Measurements from ENCODE around the gene NAA38.

NAA38 gene

DNA sequence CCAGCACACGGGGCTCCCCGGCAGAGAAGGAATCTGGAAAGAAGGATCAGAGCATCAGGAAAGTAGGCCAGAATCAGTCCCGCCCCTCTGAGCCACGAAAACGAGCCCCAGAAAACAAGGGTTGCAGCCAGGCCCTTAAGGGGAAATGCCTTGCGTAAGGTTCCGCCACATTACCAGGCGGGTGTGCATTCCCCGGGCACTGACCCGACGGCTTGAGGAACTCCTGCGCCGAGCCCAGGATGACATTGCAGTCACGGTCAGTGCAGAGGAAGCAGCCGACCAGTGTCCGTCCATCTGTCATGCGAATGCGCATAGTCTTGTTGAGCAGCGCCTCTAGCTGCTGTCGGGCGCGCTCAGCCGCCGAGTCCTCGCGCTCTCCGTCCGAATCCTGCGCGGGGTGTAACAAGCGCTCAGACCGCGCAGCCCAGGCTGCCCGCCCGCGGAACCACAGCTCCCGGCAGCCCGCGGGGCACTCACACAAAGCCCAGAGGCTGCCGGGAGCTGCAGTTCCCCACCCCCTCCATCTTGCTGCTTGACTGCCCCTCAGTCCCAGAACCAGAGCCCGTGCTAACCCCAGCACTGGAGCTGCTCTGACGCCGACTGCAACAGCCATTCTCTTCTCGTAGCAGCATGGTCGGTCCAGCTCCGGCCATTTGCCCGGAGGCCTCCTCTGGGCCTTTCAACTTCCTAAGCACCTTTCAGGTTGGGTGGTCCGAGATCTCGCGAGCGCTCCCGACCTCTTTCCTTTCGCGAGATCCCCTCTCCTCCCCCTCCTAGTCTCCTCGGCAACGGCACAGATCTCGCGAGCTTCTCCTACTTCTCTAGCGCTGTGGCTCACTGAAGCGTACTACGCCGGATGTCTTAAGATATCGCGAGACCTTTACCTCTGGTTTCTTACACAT, at the start of gene NAA38:
Gene NAA38 (minus strand): TSS at position 749 of the 902 bp plus-strand sequence. CDS start 96 bp downstream, at position 653.
- DNase-seq, result peak; percentile 92

GRCh38 chr17:7903154-7904103, 46.1 kb upstream of the NAA38 start:
- no peak for DNase-seq

DNA sequence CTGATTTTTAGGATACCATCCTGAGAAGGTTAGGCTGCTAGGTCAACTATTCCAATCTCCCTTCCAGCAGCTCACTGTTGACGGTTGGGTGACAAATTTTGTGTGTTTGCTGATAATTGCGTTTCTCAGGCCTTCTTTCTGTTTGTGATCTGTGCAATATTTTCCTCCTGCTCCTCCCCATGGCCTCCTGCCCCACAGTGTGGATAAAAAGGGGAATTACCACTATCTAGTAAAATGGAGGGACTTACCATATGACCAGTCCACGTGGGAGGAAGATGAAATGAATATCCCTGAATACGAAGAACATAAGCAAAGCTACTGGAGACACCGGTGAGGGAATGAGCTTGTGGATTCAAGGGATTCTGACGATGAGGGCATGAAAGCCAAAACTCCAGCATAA, 40.4 kb upstream of the NAA38 start:
- no peak for DNase-seq

DNA sequence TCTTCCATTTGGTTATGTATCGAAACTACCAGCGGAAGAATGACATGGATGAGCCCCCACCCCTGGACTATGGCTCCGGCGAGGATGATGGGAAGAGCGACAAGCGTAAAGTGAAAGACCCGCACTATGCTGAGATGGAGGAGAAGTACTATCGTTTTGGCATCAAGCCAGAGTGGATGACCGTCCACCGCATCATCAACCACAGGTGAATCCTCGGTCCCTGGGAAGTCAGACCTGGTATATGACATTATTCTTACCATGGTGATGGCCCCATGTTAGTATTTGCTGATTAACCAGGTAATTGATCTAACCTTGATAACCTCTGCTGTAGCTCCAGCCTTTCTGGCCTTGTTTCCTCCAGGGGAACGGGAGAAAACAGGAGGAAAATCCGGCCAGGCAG, 39.7 kb upstream of the NAA38 start:
- no peak for DNase-seq

DNA sequence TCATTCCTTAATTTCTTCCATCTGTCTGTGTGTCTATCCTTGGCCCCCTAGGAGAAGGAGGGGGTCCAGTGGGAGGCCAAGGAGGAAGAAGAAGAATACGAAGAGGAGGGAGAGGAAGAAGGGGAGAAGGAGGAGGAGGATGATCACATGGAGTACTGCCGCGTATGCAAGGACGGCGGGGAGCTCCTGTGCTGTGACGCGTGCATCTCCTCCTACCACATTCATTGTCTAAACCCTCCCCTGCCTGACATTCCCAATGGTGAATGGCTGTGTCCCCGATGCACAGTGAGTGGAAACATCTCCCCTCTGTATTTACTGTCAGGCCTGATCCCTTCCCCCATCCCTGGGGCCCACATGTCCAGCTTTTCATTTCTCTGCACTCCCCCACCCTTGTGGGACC, 37.5 kb upstream of the NAA38 start:
- no peak for DNase-seq

DNA sequence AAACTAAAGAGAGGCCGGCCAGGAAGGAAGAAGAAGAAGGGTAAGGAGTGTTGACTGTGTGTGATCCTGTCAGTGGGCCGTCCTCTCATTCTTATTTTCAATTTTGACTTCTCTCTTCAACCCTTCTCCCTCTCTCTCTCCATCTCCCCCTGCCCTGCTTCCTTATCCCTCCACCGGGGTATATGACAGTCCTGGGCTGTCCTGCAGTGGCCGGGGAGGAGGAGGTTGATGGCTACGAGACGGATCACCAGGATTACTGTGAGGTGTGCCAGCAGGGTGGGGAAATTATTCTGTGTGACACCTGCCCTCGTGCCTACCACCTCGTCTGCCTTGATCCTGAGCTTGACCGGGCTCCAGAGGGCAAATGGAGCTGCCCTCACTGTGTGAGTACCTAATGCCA, 36.9 kb upstream of the NAA38 start:
- DNase-seq, result no peak

DNA sequence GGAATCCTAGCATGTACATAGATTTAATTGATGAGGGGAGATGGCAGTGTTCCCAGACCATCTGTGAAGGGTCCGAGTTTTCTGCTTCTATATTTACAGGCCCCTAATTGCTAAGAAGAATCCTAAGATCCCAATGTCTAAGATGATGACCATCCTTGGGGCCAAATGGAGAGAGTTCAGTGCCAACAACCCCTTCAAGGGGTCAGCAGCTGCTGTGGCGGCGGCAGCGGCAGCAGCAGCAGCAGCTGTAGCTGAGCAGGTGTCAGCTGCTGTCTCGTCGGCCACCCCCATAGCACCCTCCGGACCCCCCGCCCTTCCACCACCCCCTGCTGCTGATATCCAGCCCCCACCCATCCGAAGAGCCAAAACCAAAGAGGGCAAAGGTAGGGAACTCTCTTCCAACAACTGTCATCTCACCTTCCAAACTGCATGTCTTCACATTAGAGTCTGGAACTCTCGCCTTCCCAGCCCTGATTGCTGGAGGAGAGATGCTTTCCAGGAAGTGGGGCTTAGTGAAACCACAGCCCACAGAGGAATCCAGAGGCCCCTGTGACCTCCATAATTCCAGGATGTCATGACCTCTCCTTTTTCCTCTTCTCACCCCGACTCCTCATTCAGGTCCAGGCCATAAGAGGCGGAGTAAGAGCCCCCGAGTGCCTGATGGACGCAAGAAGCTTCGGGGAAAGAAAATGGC, 36.0 kb upstream of the NAA38 start:
- DNase-seq, result no peak

DNA sequence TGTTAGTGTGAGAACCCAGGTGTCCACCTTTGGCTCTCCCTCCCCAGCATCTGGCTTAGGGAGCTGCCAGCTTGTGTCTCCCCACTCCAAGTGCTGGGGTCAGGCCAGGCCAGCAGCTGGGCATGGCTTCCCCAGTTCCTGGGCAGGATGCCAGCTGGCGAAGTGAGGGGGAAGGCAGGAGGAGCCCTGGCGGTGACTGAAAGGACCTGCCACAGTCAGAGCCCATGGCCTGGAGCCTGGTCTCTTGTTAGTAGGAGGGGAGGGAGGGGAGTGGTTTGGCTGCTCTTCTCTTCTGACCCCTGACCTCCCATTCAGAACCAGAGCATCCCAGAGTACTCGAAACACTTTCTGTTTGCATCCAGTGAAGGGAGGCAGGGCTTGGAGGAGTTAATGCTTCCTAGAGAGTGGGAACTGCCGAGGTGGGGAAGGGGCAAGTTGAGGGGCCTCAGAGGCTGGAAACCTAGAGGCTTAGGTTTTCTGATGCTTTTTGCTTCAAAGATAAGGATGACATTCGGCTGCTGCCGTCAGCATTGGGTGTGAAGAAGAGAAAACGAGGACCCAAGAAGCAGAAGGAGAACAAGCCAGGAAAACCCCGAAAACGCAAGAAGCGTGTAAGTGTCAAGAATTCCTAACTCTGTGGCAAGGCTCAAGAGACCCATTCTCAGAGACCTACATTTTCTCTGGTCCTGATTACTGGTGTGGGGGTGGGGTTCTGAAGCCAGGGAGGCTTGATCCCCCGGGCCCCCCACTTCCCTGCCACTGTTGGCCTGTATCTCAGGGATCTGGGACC, 32.0 kb upstream of the NAA38 start:
- DNase-seq, result peak; percentile 36

DNA sequence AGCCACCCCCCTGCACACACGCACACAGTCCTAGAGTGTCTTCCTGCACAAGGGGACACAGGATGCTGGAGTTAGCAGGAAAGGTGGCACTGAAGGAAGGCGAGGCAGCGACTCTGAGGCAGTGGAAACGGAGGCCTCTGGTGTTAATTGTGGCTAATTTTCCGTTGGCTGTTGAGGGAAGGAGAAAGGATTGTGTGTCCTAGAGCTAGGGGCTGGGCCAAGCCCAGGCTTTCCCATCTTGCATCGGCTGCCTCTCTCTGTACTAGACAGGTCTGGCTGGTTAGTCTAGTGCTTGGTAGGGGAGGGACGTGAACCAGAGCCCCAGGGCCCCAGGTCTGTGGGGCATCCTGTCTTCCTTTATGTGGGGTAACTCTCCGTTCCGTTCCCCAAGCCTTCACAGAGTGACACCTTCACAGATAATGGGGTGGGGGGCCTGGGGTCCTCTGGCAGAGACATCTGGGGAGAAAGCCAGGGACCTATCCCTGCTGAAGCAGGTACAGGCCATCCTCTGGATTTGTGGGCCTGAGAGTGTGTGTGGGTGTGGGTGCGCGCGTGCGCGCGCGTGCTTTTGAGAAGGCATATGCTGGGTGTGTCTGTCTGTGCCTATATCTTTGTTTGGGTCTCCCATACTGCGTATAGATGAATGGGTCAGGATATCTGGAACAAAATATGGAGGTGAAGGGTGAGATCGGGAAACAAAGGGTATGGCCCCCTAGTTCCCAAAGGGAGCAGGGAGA, 31.0 kb upstream of the NAA38 start, which contains the start of gene CHD3:
Gene CHD3 (plus strand): TSS at position 606 of the 737 bp plus-strand sequence. CDS start 212 bp downstream, outside the sequence.
- peak; percentile 69 for DNase-seq

- peak; percentile 92 for DNase-seq
Observed at GRCh38 chr17:7887482-7888183, 30.3 kb upstream of the NAA38 start.

GRCh38 chr17:7887038-7887481, 29.7 kb upstream of the NAA38 start:
- no peak for DNase-seq

- peak; percentile 44 for DNase-seq
Observed at GRCh38 chr17:7886227-7887037, 29.1 kb upstream of the NAA38 start.

DNA sequence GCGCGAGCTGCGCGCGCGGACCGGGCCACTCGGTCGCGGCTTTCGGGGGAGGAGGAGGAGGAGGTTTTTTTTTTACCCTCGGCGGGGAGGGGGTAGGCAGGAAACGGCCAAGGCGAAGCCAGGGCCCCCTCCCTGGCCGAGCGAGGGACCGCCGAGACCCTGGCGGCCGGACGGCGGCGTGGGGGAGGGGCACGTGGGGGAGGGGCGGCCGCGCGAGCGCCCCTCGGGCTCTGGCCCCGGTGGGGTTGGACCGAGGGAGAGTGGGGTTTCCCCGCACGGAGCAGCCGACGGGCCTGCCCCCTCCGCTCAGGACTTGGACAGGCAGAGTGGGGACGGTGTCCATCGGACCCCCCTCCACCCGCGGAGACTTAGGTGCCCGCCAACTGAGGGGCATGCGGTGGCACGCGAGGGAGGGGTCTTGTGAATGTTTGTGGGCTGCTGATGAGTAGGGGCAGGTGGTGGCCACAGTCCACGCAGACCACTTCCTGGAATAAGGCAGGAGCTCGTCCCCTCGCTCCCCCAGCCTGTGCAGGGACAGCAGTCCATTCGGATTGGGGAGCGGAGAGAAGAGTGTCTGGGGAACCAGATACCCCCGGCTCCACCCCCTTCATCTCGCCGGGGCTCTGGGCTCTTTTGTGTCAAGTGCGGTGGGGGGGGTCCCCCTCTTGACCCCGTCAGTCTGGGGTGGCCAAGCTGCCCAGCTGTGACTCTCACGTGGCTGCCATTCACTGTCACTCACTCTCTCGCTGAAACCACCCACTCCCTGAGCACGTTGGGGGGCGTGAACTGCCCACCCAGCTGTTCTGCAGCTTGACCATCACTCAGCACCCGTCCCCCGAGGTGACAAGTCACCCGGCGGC, 28.2 kb upstream of the NAA38 start:
- DNase-seq, result peak; percentile 45

DNA sequence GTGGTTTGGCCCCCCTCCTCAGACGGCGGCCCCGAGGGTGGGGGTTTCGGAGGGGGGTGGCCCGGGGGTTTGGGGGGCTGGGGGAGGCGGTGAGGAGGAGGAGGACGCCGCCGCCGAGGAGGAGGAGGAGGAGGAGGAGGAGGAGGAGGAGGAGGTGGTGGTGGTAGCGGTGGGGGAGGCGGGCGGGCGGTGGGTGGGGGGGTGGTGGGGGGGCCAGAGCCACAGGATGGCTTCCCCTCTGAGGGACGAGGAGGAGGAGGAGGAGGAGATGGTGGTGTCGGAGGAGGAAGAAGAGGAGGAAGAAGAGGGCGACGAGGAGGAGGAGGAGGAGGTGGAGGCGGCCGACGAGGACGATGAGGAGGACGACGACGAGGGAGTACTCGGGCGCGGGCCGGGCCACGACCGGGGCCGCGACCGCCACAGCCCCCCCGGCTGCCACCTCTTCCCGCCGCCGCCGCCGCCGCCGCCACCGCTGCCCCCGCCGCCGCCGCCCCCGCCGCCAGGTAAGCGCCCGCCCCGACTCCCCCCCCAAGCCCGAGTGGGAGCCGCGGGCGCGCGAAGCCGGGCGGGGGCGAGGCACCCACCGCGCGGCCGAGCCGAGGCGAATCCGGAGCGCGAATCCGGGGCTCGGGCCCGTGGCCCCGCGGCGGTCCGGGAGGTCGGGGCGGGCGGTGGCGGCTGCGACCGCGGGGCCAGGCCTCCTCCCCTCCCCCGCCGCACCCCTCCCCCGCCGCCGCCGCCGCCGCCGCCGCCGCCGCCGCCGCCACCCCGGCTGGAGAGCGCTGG, 27.4 kb upstream of the NAA38 start:
- DNase-seq, result peak; percentile 50

DNA sequence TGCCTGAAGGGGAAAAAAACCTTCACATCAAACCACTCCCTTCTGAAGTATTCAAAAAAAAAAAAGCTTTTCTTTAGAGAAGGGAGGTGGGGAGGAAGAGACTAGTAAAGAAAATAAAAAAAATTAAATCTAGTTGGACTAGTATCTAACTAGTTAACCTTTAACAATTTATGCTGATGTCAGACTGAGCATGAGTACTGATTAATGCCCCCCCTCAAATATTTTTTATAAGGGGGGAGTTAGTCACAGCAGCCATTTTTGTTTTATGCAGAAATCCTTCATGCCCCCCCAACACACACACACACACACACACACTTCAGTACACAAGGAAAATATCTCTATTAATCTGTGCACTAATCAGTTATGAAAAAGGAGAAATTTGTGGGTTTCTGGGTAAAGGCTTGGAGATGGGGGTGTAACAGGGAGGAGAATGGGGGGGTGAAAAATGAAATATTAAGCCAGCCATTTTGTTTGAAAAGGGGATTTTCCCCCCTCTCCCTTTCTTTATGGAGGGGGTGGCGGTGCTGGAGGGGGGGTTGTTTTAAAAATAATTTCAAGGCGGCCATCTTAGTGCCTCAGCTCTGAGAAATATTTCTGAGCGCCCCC, 26.5 kb upstream of the NAA38 start:
- DNase-seq, result peak; percentile 53

DNA sequence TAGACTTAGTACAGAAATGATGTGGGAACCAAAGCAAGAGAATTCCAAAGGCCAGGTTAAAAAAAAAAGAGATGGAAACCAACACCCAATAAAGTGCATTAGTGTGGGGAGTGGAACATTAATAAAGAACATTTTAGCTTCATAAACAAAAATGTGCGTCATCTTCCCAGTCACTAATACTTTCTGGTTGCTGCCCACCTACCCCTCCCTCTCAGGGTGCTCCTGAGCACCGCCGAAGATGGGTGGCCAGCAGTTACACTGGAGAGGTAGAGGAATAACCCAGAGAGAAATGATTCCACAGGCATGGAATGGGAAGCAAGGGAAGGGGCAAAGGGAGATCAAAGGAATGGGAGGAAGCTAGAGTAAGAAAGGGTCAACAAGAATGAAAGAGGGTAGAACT, 25.3 kb upstream of the NAA38 start:
- DNase-seq, result no peak

GRCh38 chr17:7882068-7882467, 24.7 kb upstream of the NAA38 start:
- peak; percentile 20 for DNase-seq

All from activated naive CD4-positive, alpha-beta T cell treated with anti-CD3 and anti-CD28 coated beads, Interleukin-2, amount 50 U/mL, for 16 hours (primary cell).